ENCODE results near the gene ITIH5.

GRCh38 chr10:7513455-7513854 is 153.3 kb downstream of the ITIH5 start:
- TF ChIP-seq CTCF (conservative IDR thresholded peaks at IDR 0.05; ENCODE audit: low read length) (no peak), EZH2phosphoT487 (IDR thresholded peaks at IDR 0.05; ENCODE audit: borderline replicate concordance) (no peak)
